ENCODE measurements around the gene BMPR2. TPM values are rescaled to one million over a fixed set of nuclear protein-coding genes. Genes with fewer than 3 reads are reported as not detected.
"Not testable (repeated sequence)": the region's sequence is repeated elsewhere in the genome, so short reads cannot be mapped to it uniquely, and the experiment has no call there.

Gene BMPR2
- total and polyA plus RNA-seq, 10 donors = 3.2 to 71.3 (median 50.4) TPM

DNA sequence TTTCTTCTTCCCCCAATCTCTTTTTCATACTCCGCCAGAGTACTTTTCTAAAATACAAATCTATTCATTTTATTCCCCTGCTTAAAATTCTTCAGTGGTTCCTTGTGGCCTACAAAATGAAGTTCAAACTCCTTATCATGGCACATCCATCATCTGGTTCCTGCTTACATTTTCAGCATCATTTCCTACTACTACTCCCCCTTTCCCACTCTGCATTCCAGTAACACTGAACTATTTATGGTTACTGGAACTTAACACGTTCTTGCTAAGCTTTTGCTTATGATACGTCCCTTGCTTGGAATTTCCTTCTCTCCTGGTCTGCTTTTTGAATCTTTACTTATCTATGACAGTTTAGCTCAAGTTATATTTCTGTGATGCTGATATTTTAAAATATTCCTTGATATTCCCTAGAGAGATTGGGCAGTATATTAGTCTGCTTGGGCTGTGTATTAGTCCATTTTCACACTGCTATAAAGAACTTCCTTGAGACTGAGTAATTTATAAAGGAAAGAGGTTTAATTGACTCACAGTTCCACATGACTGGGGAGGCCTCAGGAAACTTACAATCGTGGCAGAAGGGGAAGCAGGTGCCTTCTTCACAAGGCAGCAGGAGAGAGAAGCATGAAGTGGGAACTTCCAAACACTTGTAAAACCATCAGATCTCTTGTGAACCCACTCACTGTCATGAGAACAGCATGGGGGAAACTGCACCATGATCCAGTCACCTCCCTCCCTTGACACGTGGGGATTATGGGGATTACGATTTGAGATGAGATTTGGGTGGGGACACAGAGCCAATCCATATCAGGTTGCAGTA is 53.2 kb downstream of the BMPR2 start:
- no peak for DNase-seq
- peak in 1 of 3 donors; percentile 35 for TF ChIP-seq POLR2AphosphoS5 (IDR thresholded peaks at IDR 0.05)
- TF ChIP-seq POLR2A (IDR thresholded peaks at IDR 0.05) = no peak
- Histone ChIP-seq H3K4me1 (peaks cover 0 to 24% (median 7%) of the 10 kb centered on the region in 6 donors), H3K27me3 (replicated peaks in 1 of 7) (no peaks in the 10 kb centered on the region), H3K27ac (peak overlapping the region in 7 of 8 donors; percentile 52 to 78 (median 69)), H3K4me3 (no peak overlapping the region), H3K36me3 (peaks cover 0 to 10% (median 0%) of the 10 kb centered on the region in 6 donors), H3K9me3 (peaks cover 0 to 22% (median 14%) of the 10 kb centered on the region in 8 donors)
- intact Hi-C loops (cut with DNase I; ENCODE audit: low total_unique reads) = no loop called here
- 68 to 77% (median 76%) methylated on average over 6 of the region's 6 CpGs for WGBS, 5 donors

DNA sequence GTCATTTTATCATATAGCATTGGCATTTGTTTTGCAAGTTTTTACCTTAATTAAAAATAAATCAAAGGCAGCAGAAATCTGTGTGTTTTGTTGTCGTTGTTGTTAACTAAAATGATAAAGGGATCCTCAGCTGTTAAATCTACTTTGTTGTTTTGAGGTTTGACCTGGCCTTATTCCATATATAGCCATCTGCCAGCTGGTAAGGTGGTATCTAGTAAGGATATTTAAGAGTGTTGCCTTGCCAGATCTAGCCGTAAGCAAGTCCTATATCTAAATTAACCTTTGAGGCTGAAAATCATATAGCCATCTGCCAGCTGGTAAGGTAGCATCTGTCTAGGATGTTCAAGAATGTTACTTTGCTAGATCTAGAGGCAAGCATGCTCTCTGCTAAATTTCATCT is 56.6 kb downstream of the BMPR2 start:
- 87 to 100% (median 95%) methylated on average over 2 of the region's 2 CpGs for WGBS, 5 donors

DNA sequence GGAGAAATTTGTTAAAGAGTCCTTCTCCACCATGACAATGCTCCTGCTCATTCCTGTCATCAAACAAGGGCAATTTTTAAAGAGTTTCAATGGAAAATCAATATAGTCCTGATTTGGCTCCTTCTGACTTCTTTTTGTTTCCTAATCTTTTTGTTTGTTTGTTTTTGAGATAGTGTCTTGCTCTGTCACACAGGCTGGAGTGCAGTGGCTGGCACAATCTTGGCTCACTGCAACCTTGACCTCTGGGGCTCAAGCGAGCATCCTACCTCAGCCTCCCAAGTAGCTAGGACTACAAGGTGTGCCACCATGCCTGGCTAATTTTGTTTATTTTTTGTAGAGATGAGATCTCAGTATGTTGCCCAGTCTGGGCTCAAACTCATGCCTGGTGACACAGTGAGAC is 58.3 kb downstream of the BMPR2 start:
- Histone ChIP-seq H3K4me3 (no peak overlapping the region), H3K36me3 (peaks cover 0 to 3% (median 0%) of the 10 kb centered on the region in 6 donors), H3K27me3 (replicated peaks in 1 of 7) (no peaks in the 10 kb centered on the region), H3K4me1 (peaks cover 0 to 24% (median 2%) of the 10 kb centered on the region in 6 donors), H3K9me3 (peaks cover 0 to 8% (median 5%) of the 10 kb centered on the region in 8 donors), H3K27ac (no peak overlapping the region)
- no peak for DNase-seq
- 95 to 100% (median 100%) methylated on average over 1 of the region's 1 CpG for WGBS, 5 donors
- TF ChIP-seq, protein P1, sequence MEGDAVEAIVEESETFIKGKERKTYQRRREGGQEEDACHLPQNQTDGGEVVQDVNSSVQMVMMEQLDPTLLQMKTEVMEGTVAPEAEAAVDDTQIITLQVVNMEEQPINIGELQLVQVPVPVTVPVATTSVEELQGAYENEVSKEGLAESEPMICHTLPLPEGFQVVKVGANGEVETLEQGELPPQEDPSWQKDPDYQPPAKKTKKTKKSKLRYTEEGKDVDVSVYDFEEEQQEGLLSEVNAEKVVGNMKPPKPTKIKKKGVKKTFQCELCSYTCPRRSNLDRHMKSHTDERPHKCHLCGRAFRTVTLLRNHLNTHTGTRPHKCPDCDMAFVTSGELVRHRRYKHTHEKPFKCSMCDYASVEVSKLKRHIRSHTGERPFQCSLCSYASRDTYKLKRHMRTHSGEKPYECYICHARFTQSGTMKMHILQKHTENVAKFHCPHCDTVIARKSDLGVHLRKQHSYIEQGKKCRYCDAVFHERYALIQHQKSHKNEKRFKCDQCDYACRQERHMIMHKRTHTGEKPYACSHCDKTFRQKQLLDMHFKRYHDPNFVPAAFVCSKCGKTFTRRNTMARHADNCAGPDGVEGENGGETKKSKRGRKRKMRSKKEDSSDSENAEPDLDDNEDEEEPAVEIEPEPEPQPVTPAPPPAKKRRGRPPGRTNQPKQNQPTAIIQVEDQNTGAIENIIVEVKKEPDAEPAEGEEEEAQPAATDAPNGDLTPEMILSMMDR (IDR thresholded peaks at IDR 0.05 in 8 of 11, conservative IDR thresholded peaks at IDR 0.05 in 3 of 11) = no peak
- TF ChIP-seq POLR2AphosphoS5 (IDR thresholded peaks at IDR 0.05) (no peak), POLR2A (IDR thresholded peaks at IDR 0.05) (no peak)
- intact Hi-C loops (cut with DNase I; ENCODE audit: low total_unique reads) = no loop called here

More for the DNA sequence above, 56.6 kb downstream of the BMPR2 start:
- H3K4me3 ChIP-seq = no peak overlapping the region
- H3K27ac ChIP-seq = no peak overlapping the region
- no peak for DNase-seq
- intact Hi-C loops (cut with DNase I; ENCODE audit: low total_unique reads) = no loop called here
- TF ChIP-seq POLR2AphosphoS5 (IDR thresholded peaks at IDR 0.05) = no peak
- TF ChIP-seq, protein P1 (IDR thresholded peaks at IDR 0.05 in 8 of 11, conservative IDR thresholded peaks at IDR 0.05 in 3 of 11) = no peak
- TF ChIP-seq POLR2A (IDR thresholded peaks at IDR 0.05) = no peak
- H3K4me1 ChIP-seq = peaks cover 0 to 33% (median 7%) of the 10 kb centered on the region in 6 donors
- peaks cover 0 to 22% (median 14%) of the 10 kb centered on the region in 8 donors for H3K9me3 ChIP-seq
- peaks cover 0 to 10% (median 0%) of the 10 kb centered on the region in 6 donors for H3K36me3 ChIP-seq
- H3K27me3 ChIP-seq (replicated peaks in 1 of 7) = no peaks in the 10 kb centered on the region

DNA sequence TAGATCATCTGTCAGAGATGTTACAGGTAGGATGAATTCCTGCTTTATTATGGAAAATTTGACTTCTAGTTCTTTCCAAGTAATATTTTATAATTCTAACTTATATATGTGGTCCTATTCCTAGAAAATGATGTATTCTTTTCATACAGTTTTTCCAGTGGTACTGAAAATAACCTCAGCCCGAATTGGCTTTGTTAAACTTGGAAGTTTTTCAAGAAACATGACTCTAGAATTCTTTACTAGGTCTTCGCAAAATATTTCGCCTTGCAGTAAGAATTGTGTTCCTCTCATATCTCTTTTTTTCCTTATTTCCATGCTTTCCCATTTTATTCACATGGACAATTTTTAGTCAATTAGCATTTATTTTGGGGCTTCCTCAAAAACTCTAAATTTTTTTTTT is 60.5 kb downstream of the BMPR2 start:
- no peaks in the 10 kb centered on the region for H3K36me3 ChIP-seq
- no peaks in the 10 kb centered on the region for H3K9me3 ChIP-seq
- no peak overlapping the region for H3K4me3 ChIP-seq
- peaks cover 0 to 16% (median 2%) of the 10 kb centered on the region in 6 donors for H3K4me1 ChIP-seq
- no peak for DNase-seq
- no peak for TF ChIP-seq POLR2AphosphoS5 (IDR thresholded peaks at IDR 0.05)
- no peak for TF ChIP-seq POLR2A (IDR thresholded peaks at IDR 0.05)
- TF ChIP-seq, protein P1 (IDR thresholded peaks at IDR 0.05 in 8 of 11, conservative IDR thresholded peaks at IDR 0.05 in 3 of 11) = no peak
- no peaks in the 10 kb centered on the region for H3K27me3 ChIP-seq (replicated peaks in 1 of 7)
- no peak overlapping the region for H3K27ac ChIP-seq
- intact Hi-C loops (cut with DNase I; ENCODE audit: low total_unique reads) = no loop called here
- 57 to 71% (median 65%) methylated on average over 3 of the region's 3 CpGs for WGBS, 5 donors

DNA sequence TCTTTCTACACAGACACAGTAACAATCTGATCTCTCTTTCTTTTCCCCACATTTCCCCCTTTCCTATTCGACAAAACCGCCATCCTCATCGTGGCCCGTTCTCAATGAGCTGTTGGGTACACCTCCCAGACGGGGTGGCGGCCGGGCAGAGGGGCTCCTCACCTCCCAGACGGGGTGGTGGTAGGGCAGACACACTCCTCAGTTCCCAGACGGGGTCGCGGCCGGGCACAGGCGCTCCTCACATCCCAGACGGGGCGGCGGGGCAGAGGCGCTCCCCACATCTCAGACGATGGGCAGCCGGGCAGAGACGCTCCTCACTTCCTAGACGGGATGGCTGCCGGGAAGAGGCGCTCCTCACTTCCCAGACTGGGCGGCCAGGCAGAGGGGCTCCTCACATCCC is 64.0 kb downstream of the BMPR2 start:
- H3K4me3 ChIP-seq; H3K27me3 ChIP-seq (replicated peaks in 1 of 7); intact Hi-C loops (cut with DNase I; ENCODE audit: low total_unique reads); H3K9me3 ChIP-seq; H3K27ac ChIP-seq; H3K36me3 ChIP-seq: not testable (repeated sequence)
- peak; percentile 28 for DNase-seq
- 92 to 98% (median 95%) methylated on average over 12 to 24 of the region's 24 CpGs for WGBS, 5 donors
- peaks cover 0 to 11% (median 2%) of the 10 kb centered on the region in 6 donors for H3K4me1 ChIP-seq
